Epithelial cell of proximal tubule (primary cell): ENCODE measurements around the gene PPP1R13B. TPM values are rescaled to one million over a fixed set of nuclear protein-coding genes. Genes with fewer than 3 reads are reported as not detected.

Experiments used
- DNase-seq: peaks from one replicate; pipeline ENCODE4 v3.0.0-alpha.2; 2011; ENCODE audit warnings: low read depth
- H3K4me3 ChIP-seq: 2 replicates; pipeline ENCODE4 v1.5.1; 2011; ENCODE audit warnings: low read depth, mild to moderate bottlenecking, low read length
- total RNA-seq: library from RNA; depleted of rRNA; stranded (reverse); fragments of >200 nt; gene quantifications from 2 replicates; pipeline ENCODE4 v1.2.3, GENCODE V29; 2015
- TF ChIP-seq, protein P1 (sequence below): conservative IDR thresholded peaks from 2 replicates; pipeline ENCODE4 v1.5.1; 2012; ENCODE audit warnings: low read depth, mild to moderate bottlenecking, low read length

Gene PPP1R13B
- total RNA-seq, 1 donor from 2014 or later: 11.1 TPM

- H3K4me3 ChIP-seq: no peak overlapping the region
- TF ChIP-seq, protein P1, sequence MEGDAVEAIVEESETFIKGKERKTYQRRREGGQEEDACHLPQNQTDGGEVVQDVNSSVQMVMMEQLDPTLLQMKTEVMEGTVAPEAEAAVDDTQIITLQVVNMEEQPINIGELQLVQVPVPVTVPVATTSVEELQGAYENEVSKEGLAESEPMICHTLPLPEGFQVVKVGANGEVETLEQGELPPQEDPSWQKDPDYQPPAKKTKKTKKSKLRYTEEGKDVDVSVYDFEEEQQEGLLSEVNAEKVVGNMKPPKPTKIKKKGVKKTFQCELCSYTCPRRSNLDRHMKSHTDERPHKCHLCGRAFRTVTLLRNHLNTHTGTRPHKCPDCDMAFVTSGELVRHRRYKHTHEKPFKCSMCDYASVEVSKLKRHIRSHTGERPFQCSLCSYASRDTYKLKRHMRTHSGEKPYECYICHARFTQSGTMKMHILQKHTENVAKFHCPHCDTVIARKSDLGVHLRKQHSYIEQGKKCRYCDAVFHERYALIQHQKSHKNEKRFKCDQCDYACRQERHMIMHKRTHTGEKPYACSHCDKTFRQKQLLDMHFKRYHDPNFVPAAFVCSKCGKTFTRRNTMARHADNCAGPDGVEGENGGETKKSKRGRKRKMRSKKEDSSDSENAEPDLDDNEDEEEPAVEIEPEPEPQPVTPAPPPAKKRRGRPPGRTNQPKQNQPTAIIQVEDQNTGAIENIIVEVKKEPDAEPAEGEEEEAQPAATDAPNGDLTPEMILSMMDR: no peak
- DNase-seq: no peak
Measured at GRCh38 chr14:103737432-103738045, 109.8 kb downstream of the PPP1R13B start.

GRCh38 chr14:103736546-103737431, 110.6 kb downstream of the PPP1R13B start:
- TF ChIP-seq, protein P1: no peak
- DNase-seq: no peak
- H3K4me3 ChIP-seq: no peak overlapping the region

- TF ChIP-seq, protein P1: no peak
Measured at GRCh38 chr14:103735815-103736545, 111.4 kb downstream of the PPP1R13B start.

GRCh38 chr14:103735439-103735814, 111.9 kb downstream of the PPP1R13B start:
- no peak for DNase-seq
- TF ChIP-seq, protein P1: no peak
- H3K4me3 ChIP-seq: no peak overlapping the region

More at GRCh38 chr14:103735815-103736545, 111.4 kb downstream of the PPP1R13B start:
- no peak for DNase-seq
- no peak overlapping the region for H3K4me3 ChIP-seq

- no peak overlapping the region for H3K4me3 ChIP-seq
- no peak for DNase-seq
- TF ChIP-seq, protein P1: no peak
Measured at GRCh38 chr14:103735022-103735421, 112.4 kb downstream of the PPP1R13B start.

DNA sequence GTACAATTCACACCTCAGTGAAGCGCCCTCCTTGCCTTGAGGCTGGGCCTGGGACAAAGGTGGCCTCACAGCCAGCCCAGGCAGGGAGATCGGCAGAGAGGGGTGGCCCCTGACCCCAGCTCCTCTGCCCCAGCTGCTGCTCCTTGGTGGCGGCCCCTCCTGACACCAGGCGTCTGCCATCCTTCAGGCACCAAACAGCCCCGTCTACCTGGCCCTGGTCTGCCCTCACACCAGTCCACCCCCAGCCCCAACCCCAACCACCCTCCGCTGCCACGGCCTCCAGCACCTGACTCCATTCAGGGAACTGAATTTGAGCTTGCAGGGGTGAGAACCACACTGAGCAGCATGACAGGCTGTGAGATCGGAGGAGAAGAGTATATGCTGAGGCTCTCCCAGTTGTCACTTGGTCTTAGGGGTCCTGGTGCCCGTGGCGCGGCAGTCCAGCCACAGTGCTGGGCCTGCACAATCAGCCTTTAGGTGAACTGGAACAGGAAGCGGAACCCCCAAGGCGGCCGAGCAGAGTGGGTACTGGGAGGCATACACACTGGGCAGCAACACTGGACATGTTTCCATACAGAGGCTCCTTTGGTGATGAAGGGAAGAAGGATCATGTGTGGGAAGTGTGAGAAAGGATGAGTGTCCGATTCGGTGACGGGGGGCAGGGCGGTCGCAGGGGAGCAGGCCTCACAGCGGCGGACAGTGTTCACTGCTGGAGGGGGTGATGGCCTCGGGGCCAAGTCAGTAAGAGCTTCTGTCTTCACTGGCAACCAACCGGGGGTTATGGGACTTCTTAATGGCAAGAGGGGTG, 113.1 kb downstream of the PPP1R13B start:
- H3K4me3 ChIP-seq: no peak overlapping the region
- no peak for DNase-seq
- TF ChIP-seq, protein P1: no peak
